ENCODE data around the gene MGAT4A. TPM values are rescaled to one million over a fixed set of nuclear protein-coding genes. Genes with fewer than 3 reads are reported as not detected.
A peak's percentile ranks its signal among the peaks of the same experiment; 100 is the strongest.

The MGAT4A gene
- total and polyA plus RNA-seq, 2 donors (not counting 1 experiment from before 2014, with no cell fraction given): 16.5 to 32.7 TPM

- Histone ChIP-seq H3K4me2 (replicated peaks; ENCODE audit: low read depth, low read length, poor library complexity, severe bottlenecking) (peak overlapping the region; percentile 56), H4K20me1 (ENCODE audit: control insufficient read depth, insufficient read depth, low read length, poor library complexity, severe bottlenecking) (no peaks in the 10 kb centered on the region), H3K9me3 (ENCODE audit: control extremely low read depth in 1 of 3, control insufficient read depth in 2 of 3, insufficient read depth in 1 of 3, low read length in 2 of 3) (no peaks in the 10 kb centered on the region), H3K27ac (ENCODE audit: low read length in 2 of 2) (no peak overlapping the region), H3K36me3 (replicated peaks in 1 of 2; ENCODE audit: control extremely low read depth in 1 of 2, control insufficient read depth in 1 of 2, extremely low read depth in 1 of 2, insufficient read depth in 2 of 2, low read length in 1 of 2) (no peaks in the 10 kb centered on the region), H2AFZ (ENCODE audit: insufficient read depth, low read depth, low read length, poor library complexity, severe bottlenecking) (no peak overlapping the region), H3K4me3 (ENCODE audit: control extremely low read depth in 1 of 5, extremely low read depth in 1 of 5, insufficient read depth in 1 of 5, low read depth in 2 of 5, low read length in 4 of 5) (no peak overlapping the region), H3K79me2 (ENCODE audit: control insufficient read depth, insufficient read depth, low read length) (peaks cover 59% of the 10 kb centered on the region), H3K27me3 (replicated peaks in 1 of 4; ENCODE audit: control extremely low read depth in 1 of 4, control insufficient read depth in 3 of 4, insufficient read depth in 4 of 4, low read length in 3 of 4) (no peaks in the 10 kb centered on the region), H3K9ac (ENCODE audit: low read length) (no peak overlapping the region), H3K4me1 (ENCODE audit: control insufficient read depth in 2 of 2, insufficient read depth in 2 of 2, low read length in 2 of 2) (peaks cover 38 to 46% of the 10 kb centered on the region in 2 donors)
- ATAC-seq (ENCODE audit: low read depth) (no peak), DNase-seq (no peak)
- ChIA-PET CTCF (no interaction called here), POLR2A (no interaction called here)
- Mint-ChIP-seq H3K27ac (no peak overlapping the region), H3K27me3 (no peaks in the 10 kb centered on the region), H3K4me1 (peaks cover 69% of the 10 kb centered on the region), H3K9me3 (ENCODE audit: insufficient read depth) (no peaks in the 10 kb centered on the region), H3K4me3 (no peak overlapping the region)
- 71% methylated on average over 2 of the region's 3 CpGs for WGBS (ENCODE audit: insufficient coverage)
- intact Hi-C loops (cut with micrococcal nuclease): loop anchor here (5.0 kb wide), 1 partner anchor 46 kb away; no protein-coding TSS in a partner anchor
- TF ChIP-seq CTCF (IDR thresholded peaks at IDR 0.05) (no peak), EZH2 (IDR thresholded peaks at IDR 0.05; ENCODE audit: borderline replicate concordance, insufficient read depth, low read depth, low read length, poor library complexity, severe bottlenecking) (no peak)
Measured at GRCh38 chr2:98711506-98711905, 19.4 kb downstream of the MGAT4A start.

DNA sequence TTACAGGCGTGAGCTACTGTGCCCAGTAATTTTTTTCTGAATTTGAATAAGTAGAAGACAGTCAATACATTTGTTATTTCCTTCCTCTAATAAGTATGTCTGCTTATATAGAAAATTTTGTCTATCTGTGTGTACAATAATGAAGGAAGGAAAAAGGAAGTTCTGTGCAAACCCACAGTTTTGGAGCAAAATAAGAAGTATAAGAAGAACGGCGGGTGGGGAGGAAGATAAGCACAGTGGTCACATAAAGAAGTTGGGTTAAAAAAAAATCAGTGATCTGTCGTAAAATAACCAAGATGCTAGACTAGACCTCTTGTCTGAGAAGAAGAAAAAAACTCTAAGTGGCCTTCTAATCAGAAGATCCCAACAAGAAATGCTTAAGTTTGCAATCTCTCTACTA is 20.2 kb downstream of the MGAT4A start:
- Histone ChIP-seq H3K9me3 (ENCODE audit: control extremely low read depth in 1 of 3, control insufficient read depth in 2 of 3, insufficient read depth in 1 of 3, low read length in 2 of 3) (no peaks in the 10 kb centered on the region), H3K4me1 (ENCODE audit: control insufficient read depth in 2 of 2, insufficient read depth in 2 of 2, low read length in 2 of 2) (peaks cover 38 to 46% of the 10 kb centered on the region in 2 donors), H3K27ac (ENCODE audit: low read length in 2 of 2) (peak overlapping the region in 1 of 2 donors; percentile 66), H3K4me2 (replicated peaks; ENCODE audit: low read depth, low read length, poor library complexity, severe bottlenecking) (peak overlapping the region; percentile 56), H2AFZ (ENCODE audit: insufficient read depth, low read depth, low read length, poor library complexity, severe bottlenecking) (peak overlapping the region; percentile 7), H3K79me2 (ENCODE audit: control insufficient read depth, insufficient read depth, low read length) (peaks cover 65% of the 10 kb centered on the region), H3K9ac (ENCODE audit: low read length) (peak overlapping the region; percentile 14), H3K4me3 (ENCODE audit: control extremely low read depth in 1 of 5, extremely low read depth in 1 of 5, insufficient read depth in 1 of 5, low read depth in 2 of 5, low read length in 4 of 5) (peak overlapping the region in 4 of 5 experiments; percentile 11 to 47 (median 22)), H4K20me1 (ENCODE audit: control insufficient read depth, insufficient read depth, low read length, poor library complexity, severe bottlenecking) (no peaks in the 10 kb centered on the region), H3K36me3 (replicated peaks in 1 of 2; ENCODE audit: control extremely low read depth in 1 of 2, control insufficient read depth in 1 of 2, extremely low read depth in 1 of 2, insufficient read depth in 2 of 2, low read length in 1 of 2) (no peaks in the 10 kb centered on the region), H3K27me3 (replicated peaks in 1 of 4; ENCODE audit: control extremely low read depth in 1 of 4, control insufficient read depth in 3 of 4, insufficient read depth in 4 of 4, low read length in 3 of 4) (no peaks in the 10 kb centered on the region)
- intact Hi-C loops (cut with micrococcal nuclease): loop anchor here (5.0 kb wide), 1 partner anchor 47 kb away; no protein-coding TSS in a partner anchor
- Mint-ChIP-seq H3K4me1 (peaks cover 62% of the 10 kb centered on the region), H3K9me3 (ENCODE audit: insufficient read depth) (no peaks in the 10 kb centered on the region), H3K27ac (peak overlapping the region; percentile 64), H3K27me3 (no peaks in the 10 kb centered on the region), H3K4me3 (peak overlapping the region; percentile 72)
- ATAC-seq (ENCODE audit: low read depth) (peak; percentile 54), DNase-seq (peak; percentile 39)
- TF ChIP-seq CTCF (IDR thresholded peaks at IDR 0.05): no peak
- no peak for TF ChIP-seq EZH2 (IDR thresholded peaks at IDR 0.05; ENCODE audit: borderline replicate concordance, insufficient read depth, low read depth, low read length, poor library complexity, severe bottlenecking)
- CTCF ChIA-PET: no interaction called here
- 8% methylated on average over 2 of the region's 4 CpGs for WGBS (ENCODE audit: insufficient coverage)
- POLR2A ChIA-PET: no interaction called here
